KMS-11 (cell line): ENCODE results near the gene IFIT3.

ENCODE experiments used
- H2AFZ ChIP-seq: fragments of 200-600 bp; sonication (generic); 2 replicates; pipeline ENCODE4 v1.6.1; 2016; ENCODE audit warnings: antibody characterized with exemption, mixed run types, low read depth
- H3K27ac ChIP-seq: fragments of 200-600 bp; sonication (generic); 2 replicates; pipeline ENCODE4 v1.6.1; 2016; ENCODE audit warnings: mild to moderate bottlenecking, mixed run types
- H3K27me3 ChIP-seq: fragments of 200-600 bp; sonication (generic); 2 replicates; pipeline ENCODE4 v1.6.1; 2017; ENCODE audit warnings: mild to moderate bottlenecking, low read depth, mixed run types, moderate library complexity; ENCODE audit not compliant: insufficient read depth
- H3K36me3 ChIP-seq: fragments of 200-600 bp; sonication (generic); 2 replicates; pipeline ENCODE4 v1.6.1; 2017; ENCODE audit warnings: mild to moderate bottlenecking, mixed run types; ENCODE audit not compliant: insufficient read depth
- H3K4me1 ChIP-seq: fragments of 200-600 bp; sonication (generic); 2 replicates; pipeline ENCODE4 v1.6.1; 2016; ENCODE audit warnings: mild to moderate bottlenecking, low read depth, mixed run types; ENCODE audit not compliant: poor library complexity, severe bottlenecking
- H3K4me2 ChIP-seq: fragments of 200-600 bp; sonication (generic); 2 replicates; pipeline ENCODE4 v1.7.0; 2016; ENCODE audit warnings: mild to moderate bottlenecking, mixed run types
- H3K4me3 ChIP-seq: fragments of 200-600 bp; sonication (generic); IDR thresholded peaks from 2 replicates; pipeline ENCODE4 v1.6.1; 2017; ENCODE audit warnings: low read depth, low read length, mixed read lengths; ENCODE audit not compliant: insufficient read depth
- H3K79me2 ChIP-seq: fragments of 200-600 bp; sonication (generic); 2 replicates; pipeline ENCODE4 v1.6.1; 2016; ENCODE audit warnings: low read depth, mixed run types; ENCODE audit not compliant: insufficient read depth
- H3K9ac ChIP-seq: fragments of 200-600 bp; sonication (generic); 2 replicates; pipeline ENCODE4 v1.6.1; 2016; ENCODE audit warnings: mild to moderate bottlenecking, mixed run types
- H4K20me1 ChIP-seq: fragments of 200-600 bp; sonication (generic); 2 replicates; pipeline ENCODE4 v1.6.1; 2016; ENCODE audit warnings: mild to moderate bottlenecking, mixed run types; ENCODE audit not compliant: insufficient read depth
- CTCF ChIP-seq: fragments of 200-600 bp; sonication (generic); conservative IDR thresholded peaks from 2 replicates; pipeline ENCODE4 v1.6.1; 2017; ENCODE audit warnings: low read depth, mild to moderate bottlenecking, antibody characterized with exemption, low read length, moderate library complexity, mixed read lengths

Gene IFIT3

GRCh38 chr10:89363729-89364442 lies 36.1 kb downstream of the IFIT3 start:
- Histone ChIP-seq H3K9ac (no peak overlapping the region), H3K27me3 (no peaks in the 10 kb centered on the region), H3K4me2 (peak overlapping the region; percentile 3; the same call in 1 of the 2 replicates), H3K4me1 (peaks cover 90% of the 10 kb centered on the region), H3K36me3 (no peaks in the 10 kb centered on the region), H2AFZ (peak overlapping the region; percentile 39; the same call in 1 of the 2 replicates), H4K20me1 (no peaks in the 10 kb centered on the region), H3K4me3 (no peak overlapping the region), H3K27ac (peak overlapping the region; percentile 32; the same call in 1 of the 2 replicates), H3K79me2 (no peaks in the 10 kb centered on the region)
- TF ChIP-seq CTCF: no peak

- Histone ChIP-seq H3K27ac (peak overlapping the region; percentile 32; the same call in 1 of the 2 replicates), H3K79me2 (no peaks in the 10 kb centered on the region), H3K36me3 (no peaks in the 10 kb centered on the region), H3K4me2 (peak overlapping the region; percentile 3; the same call in 1 of the 2 replicates), H3K27me3 (no peaks in the 10 kb centered on the region), H3K9ac (no peak overlapping the region), H3K4me3 (no peak overlapping the region), H4K20me1 (no peaks in the 10 kb centered on the region), H3K4me1 (peaks cover 90% of the 10 kb centered on the region), H2AFZ (no peak overlapping the region)
- TF ChIP-seq CTCF: no peak
Observed at GRCh38 chr10:89364531-89364930, 36.7 kb downstream of the IFIT3 start.

GRCh38 chr10:89367529-89367928 lies 39.7 kb downstream of the IFIT3 start:
- H3K4me2 ChIP-seq: peak overlapping the region; percentile 78
- H3K79me2 ChIP-seq: no peaks in the 10 kb centered on the region
- H3K9ac ChIP-seq: peak overlapping the region; percentile 36
- H3K4me1 ChIP-seq: peaks cover 69% of the 10 kb centered on the region
- H3K27ac ChIP-seq: peak overlapping the region; percentile 87
- H2AFZ ChIP-seq: no peak overlapping the region; the same call in 1 of the 2 replicates
- no peaks in the 10 kb centered on the region for H3K27me3 ChIP-seq
- H4K20me1 ChIP-seq: no peaks in the 10 kb centered on the region
- no peak for TF ChIP-seq CTCF
- H3K36me3 ChIP-seq: no peaks in the 10 kb centered on the region
- no peak overlapping the region for H3K4me3 ChIP-seq

- Histone ChIP-seq H2AFZ (no peak overlapping the region; the same call in 1 of the 2 replicates), H3K4me1 (peaks cover 64% of the 10 kb centered on the region), H3K4me3 (no peak overlapping the region), H3K27me3 (no peaks in the 10 kb centered on the region), H3K79me2 (no peaks in the 10 kb centered on the region), H4K20me1 (no peaks in the 10 kb centered on the region), H3K9ac (peak overlapping the region; percentile 36), H3K36me3 (no peaks in the 10 kb centered on the region), H3K4me2 (peak overlapping the region; percentile 78), H3K27ac (peak overlapping the region; percentile 87)
- no peak for TF ChIP-seq CTCF
Observed at GRCh38 chr10:89368129-89368528, 40.3 kb downstream of the IFIT3 start.
